ENCODE measurements around the gene COPS2. TPM values are rescaled to one million over a fixed set of nuclear protein-coding genes. Genes with fewer than 3 reads are reported as not detected.

Gene COPS2
- total RNA-seq, 1 experiment from 2014 or later, result 112 TPM

- Histone ChIP-seq H3K27me3 (replicated peaks; ENCODE audit: insufficient read depth, low read depth, low read length, poor library complexity) (no peaks in the 10 kb centered on the region), H3K27ac (ENCODE audit: low read depth, low read length, poor library complexity, severe bottlenecking) (no peak overlapping the region), H3K4me1 (ENCODE audit: insufficient read depth, low read length, poor library complexity, severe bottlenecking) (no peaks in the 10 kb centered on the region), H3K4me3 (ENCODE audit: low read depth, low read length, poor library complexity, severe bottlenecking) (no peak overlapping the region), H3K36me3 (ENCODE audit: insufficient read depth, low read length, poor library complexity, severe bottlenecking) (peaks cover 3% of the 10 kb centered on the region), H3K9me3 (ENCODE audit: low read depth, low read length, poor library complexity, severe bottlenecking) (no peaks in the 10 kb centered on the region)
- ChIA-PET POLR2A (ENCODE audit: low non-redundant PET) (no interaction called here), CTCF (no interaction called here)
- intact Hi-C loops (cut with micrococcal nuclease; ENCODE audit: unreplicated experiment), result no loop called here
- no peak for TF ChIP-seq CTCF (conservative IDR thresholded peaks at IDR 0.05; ENCODE audit: low read depth, low read length)
- TF ChIP-seq EZH2 (IDR thresholded peaks at IDR 0.05; ENCODE audit: borderline replicate concordance, low read depth, low read length, poor library complexity, severe bottlenecking), result no peak
- BruUV-seq (replicated peaks), result no TSS peak
- DNase-seq (ENCODE audit: low spot score), result no peak
Observed at GRCh38 chr15:49101536-49101935, 53.9 kb downstream of the COPS2 start.

GRCh38 chr15:49096090-49096750 lies 59.2 kb downstream of the COPS2 start:
- DNase-seq (ENCODE audit: low spot score), result no peak
- intact Hi-C loops (cut with micrococcal nuclease; ENCODE audit: unreplicated experiment), result no loop called here
- CTCF ChIA-PET, result no interaction called here
- POLR2A ChIA-PET (ENCODE audit: low non-redundant PET), result no interaction called here
- H3K27ac ChIP-seq (ENCODE audit: low read depth, low read length, poor library complexity, severe bottlenecking), result no peak overlapping the region
- no peaks in the 10 kb centered on the region for H3K36me3 ChIP-seq (ENCODE audit: insufficient read depth, low read length, poor library complexity, severe bottlenecking)
- BruUV-seq (replicated peaks), result no TSS peak
- H3K9me3 ChIP-seq (ENCODE audit: low read depth, low read length, poor library complexity, severe bottlenecking), result no peaks in the 10 kb centered on the region
- H3K27me3 ChIP-seq (replicated peaks; ENCODE audit: insufficient read depth, low read depth, low read length, poor library complexity), result no peaks in the 10 kb centered on the region
- TF ChIP-seq CTCF (conservative IDR thresholded peaks at IDR 0.05; ENCODE audit: low read depth, low read length) (no peak), EZH2 (IDR thresholded peaks at IDR 0.05; ENCODE audit: borderline replicate concordance, low read depth, low read length, poor library complexity, severe bottlenecking) (no peak)
- H3K4me1 ChIP-seq (ENCODE audit: insufficient read depth, low read length, poor library complexity, severe bottlenecking), result no peaks in the 10 kb centered on the region
- H3K4me3 ChIP-seq (ENCODE audit: low read depth, low read length, poor library complexity, severe bottlenecking), result no peak overlapping the region

GRCh38 chr15:49094923-49095322 lies 60.5 kb downstream of the COPS2 start:
- CTCF ChIA-PET, result no interaction called here
- intact Hi-C loops (cut with micrococcal nuclease; ENCODE audit: unreplicated experiment), result no loop called here
- H3K36me3 ChIP-seq (ENCODE audit: insufficient read depth, low read length, poor library complexity, severe bottlenecking), result no peaks in the 10 kb centered on the region
- POLR2A ChIA-PET (ENCODE audit: low non-redundant PET), result no interaction called here
- H3K9me3 ChIP-seq (ENCODE audit: low read depth, low read length, poor library complexity, severe bottlenecking), result no peaks in the 10 kb centered on the region
- no TSS peak for BruUV-seq (replicated peaks)
- no peaks in the 10 kb centered on the region for H3K27me3 ChIP-seq (replicated peaks; ENCODE audit: insufficient read depth, low read depth, low read length, poor library complexity)
- H3K4me3 ChIP-seq (ENCODE audit: low read depth, low read length, poor library complexity, severe bottlenecking), result no peak overlapping the region
- no peak for TF ChIP-seq EZH2 (IDR thresholded peaks at IDR 0.05; ENCODE audit: borderline replicate concordance, low read depth, low read length, poor library complexity, severe bottlenecking)
- TF ChIP-seq CTCF (conservative IDR thresholded peaks at IDR 0.05; ENCODE audit: low read depth, low read length), result no peak
- H3K4me1 ChIP-seq (ENCODE audit: insufficient read depth, low read length, poor library complexity, severe bottlenecking), result no peaks in the 10 kb centered on the region
- H3K27ac ChIP-seq (ENCODE audit: low read depth, low read length, poor library complexity, severe bottlenecking), result no peak overlapping the region
- no peak for DNase-seq (ENCODE audit: low spot score)
